Endometrial microvascular endothelial cells (primary cell): ENCODE measurements around the gene BCO1. TPM values are rescaled to one million over a fixed set of nuclear protein-coding genes. Genes with fewer than 3 reads are reported as not detected.

Experiments used
- total RNA-seq: library from RNA; depleted of rRNA; stranded (reverse); fragments of >200 nt; gene quantifications from one replicate; pipeline ENCODE4 v1.2.3, GENCODE V29; 2015; ENCODE audit errors: inconsistent ontology term

The BCO1 gene
- total RNA-seq, 1 donor from 2014 or later = not detected

Other genes starting within 250 kb of the BCO1 start
- gene CMC2, start 231.8 kb upstream of the BCO1 start, total RNA-seq = 84.9 TPM
- gene CENPN, start 231.5 kb upstream of the BCO1 start, total RNA-seq = 39.5 TPM
- 26.9 TPM for gene ATMIN, start 202.8 kb upstream of the BCO1 start, total RNA-seq
- 0.37 TPM for gene C16orf46, start 161.5 kb upstream of the BCO1 start, total RNA-seq
- gene GCSH, start 142.3 kb upstream of the BCO1 start, total RNA-seq = 27.0 TPM
- gene GAN, start 76.3 kb downstream of the BCO1 start, total RNA-seq = 13.8 TPM
- gene CMIP, start 206.1 kb downstream of the BCO1 start, total RNA-seq = 16.5 TPM